MM.1S (cell line): ENCODE measurements around the gene TDRD3.

Source experiments
- EZH2phosphoT487 ChIP-seq: fragments of 300-600 bp; sonication (generic); IDR thresholded peaks from 2 replicates; pipeline ENCODE4 v1.6.1; 2018; ENCODE audit warnings: antibody characterized with exemption, low read length
- TF ChIP-seq, protein P1 (sequence below): fragments of 300-600 bp; sonication (generic); IDR thresholded peaks from 2 replicates; pipeline ENCODE4 v1.5.1; 2016; ENCODE audit warnings: antibody characterized with exemption, low read length, mixed read lengths

DNA sequence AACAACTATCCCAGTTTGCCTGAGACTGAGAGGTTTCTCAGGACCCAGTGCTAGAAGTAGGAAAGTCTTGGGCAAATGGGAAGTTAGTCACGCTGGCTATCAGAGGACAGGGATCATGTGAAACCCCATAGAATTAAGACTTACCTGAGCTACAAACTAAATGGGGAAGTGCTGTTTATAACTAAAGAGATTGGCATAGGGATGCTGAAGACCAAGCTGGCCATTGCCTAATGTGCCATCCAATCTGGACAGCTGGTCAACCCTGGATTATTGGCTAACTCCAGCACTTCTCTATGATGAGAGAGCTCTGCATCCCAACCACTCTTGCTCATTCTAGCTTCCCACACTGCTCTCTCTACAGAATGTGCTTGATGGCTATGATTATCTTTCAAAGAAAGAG lies 216.1 kb downstream of the TDRD3 start:
- TF ChIP-seq, protein P1, sequence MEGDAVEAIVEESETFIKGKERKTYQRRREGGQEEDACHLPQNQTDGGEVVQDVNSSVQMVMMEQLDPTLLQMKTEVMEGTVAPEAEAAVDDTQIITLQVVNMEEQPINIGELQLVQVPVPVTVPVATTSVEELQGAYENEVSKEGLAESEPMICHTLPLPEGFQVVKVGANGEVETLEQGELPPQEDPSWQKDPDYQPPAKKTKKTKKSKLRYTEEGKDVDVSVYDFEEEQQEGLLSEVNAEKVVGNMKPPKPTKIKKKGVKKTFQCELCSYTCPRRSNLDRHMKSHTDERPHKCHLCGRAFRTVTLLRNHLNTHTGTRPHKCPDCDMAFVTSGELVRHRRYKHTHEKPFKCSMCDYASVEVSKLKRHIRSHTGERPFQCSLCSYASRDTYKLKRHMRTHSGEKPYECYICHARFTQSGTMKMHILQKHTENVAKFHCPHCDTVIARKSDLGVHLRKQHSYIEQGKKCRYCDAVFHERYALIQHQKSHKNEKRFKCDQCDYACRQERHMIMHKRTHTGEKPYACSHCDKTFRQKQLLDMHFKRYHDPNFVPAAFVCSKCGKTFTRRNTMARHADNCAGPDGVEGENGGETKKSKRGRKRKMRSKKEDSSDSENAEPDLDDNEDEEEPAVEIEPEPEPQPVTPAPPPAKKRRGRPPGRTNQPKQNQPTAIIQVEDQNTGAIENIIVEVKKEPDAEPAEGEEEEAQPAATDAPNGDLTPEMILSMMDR: no peak
- no peak for TF ChIP-seq EZH2phosphoT487
